K562 treated with DMSO at 1 percent for 24 hours (cell line): ENCODE measurements around the gene ANKRD30BL. TPM values are rescaled to one million over a fixed set of nuclear protein-coding genes. Genes with fewer than 3 reads are reported as not detected.

Experiments used
- total RNA-seq: library from RNA; unstranded; fragments of 300-600 nt; gene quantifications from 2 replicates; pipeline ENCODE4 v1.2.3, GENCODE V29; 2022; ENCODE audit warnings: low read depth; ENCODE audit not compliant: insufficient read depth

Gene ANKRD30BL, protein sequence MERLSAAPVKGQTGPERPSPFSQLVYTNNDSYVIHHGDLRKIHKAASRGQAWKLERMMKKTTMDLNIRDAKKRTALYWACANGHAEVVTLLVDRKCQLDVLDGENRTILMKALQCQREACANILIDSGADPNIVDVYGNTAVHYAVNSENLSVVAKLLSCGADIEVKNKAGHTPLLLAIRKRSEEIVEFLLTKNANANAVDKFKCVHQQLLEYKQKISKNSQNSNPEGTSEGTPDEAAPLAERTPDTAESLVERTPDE
- total RNA-seq, result not detected in 2 replicates

DNA sequence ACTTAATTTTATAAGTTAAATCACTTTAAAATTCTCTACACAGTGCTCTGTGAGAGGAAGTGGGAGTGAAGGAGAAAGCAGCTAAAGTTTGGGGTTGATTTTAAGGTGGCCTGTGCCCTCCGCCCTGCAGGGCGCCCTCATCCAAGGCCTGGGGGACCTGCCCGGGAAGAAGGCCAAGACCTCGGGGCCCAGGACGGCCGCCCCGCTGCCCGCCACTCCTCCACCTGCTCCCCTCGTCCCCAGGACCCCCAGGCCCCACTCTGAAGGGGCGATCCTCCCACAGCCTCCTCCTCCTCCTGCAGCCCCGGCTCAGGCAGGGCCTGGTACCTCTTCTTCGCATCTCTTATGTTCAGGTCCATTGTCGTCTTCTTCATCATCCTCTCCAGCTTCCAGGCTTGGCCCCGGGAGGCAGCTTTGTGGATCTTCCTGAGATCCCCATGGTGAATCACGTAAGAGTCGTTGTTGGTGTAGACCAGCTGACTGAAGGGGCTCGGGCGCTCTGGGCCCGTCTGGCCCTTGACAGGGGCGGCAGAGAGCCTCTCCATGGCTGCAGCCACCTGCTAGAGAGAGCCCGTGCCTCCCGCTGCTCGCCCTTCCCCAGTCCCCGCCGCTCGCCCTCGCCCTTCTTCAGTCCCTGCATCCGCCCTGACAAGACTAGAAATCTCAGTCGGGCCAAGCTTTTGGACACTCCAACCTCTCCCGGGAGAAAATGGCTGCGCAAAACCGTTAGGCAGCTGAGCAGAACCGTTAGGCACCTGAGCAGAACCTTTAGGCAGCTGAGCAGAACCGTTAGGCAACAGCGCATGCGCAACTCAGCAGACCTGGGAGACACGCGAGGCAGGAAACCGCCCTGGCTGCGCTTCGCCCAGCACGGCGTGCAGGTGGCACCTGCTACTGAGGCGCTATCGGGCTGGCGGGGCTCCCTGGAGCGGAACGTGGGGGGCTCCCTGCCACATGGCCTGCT lies at the start of gene ANKRD30BL:
ANKRD30BL (minus strand) TSS at position 792 of the 964 bp plus-strand sequence; CDS start at position 545, 247 bp downstream.

